Neuronal stem cell (in vitro differentiated cells): ENCODE results near the gene GPATCH2.
"Not testable (repeated sequence)": the region's sequence is repeated elsewhere in the genome, so short reads cannot be mapped to it uniquely, and the experiment has no call there.

Experiments used
- DNase-seq: peaks from one replicate; pipeline ENCODE4 v3.0.0-alpha.2; 2013; ENCODE audit warnings: low spot score
- H2AFZ ChIP-seq: one replicate; pipeline ENCODE4 v1.6.1; 2013; ENCODE audit warnings: mild to moderate bottlenecking, low read length, inconsistent platforms
- H2AK5ac ChIP-seq: 2 replicates; pipeline ENCODE4 v1.6.1; 2013; ENCODE audit warnings: low read depth, mild to moderate bottlenecking, inconsistent platforms, low read length, moderate library complexity, mixed read lengths
- H2BK120ac ChIP-seq: 2 replicates; pipeline ENCODE4 v1.6.1; 2013; ENCODE audit warnings: low read depth, mild to moderate bottlenecking, inconsistent platforms, low read length, moderate library complexity, mixed read lengths
- H2BK12ac ChIP-seq: one replicate; pipeline ENCODE4 v1.6.1; 2013; ENCODE audit warnings: low read length, inconsistent platforms
- H2BK15ac ChIP-seq: 2 replicates; pipeline ENCODE4 v1.6.1; 2013; ENCODE audit warnings: mild to moderate bottlenecking, low read length, inconsistent platforms, mixed read lengths
- H2BK5ac ChIP-seq: one replicate; pipeline ENCODE4 v1.6.1; 2013; ENCODE audit warnings: inconsistent platforms, mild to moderate bottlenecking, low read length, moderate library complexity
- H3K14ac ChIP-seq: one replicate; pipeline ENCODE4 v1.6.1; 2013; ENCODE audit warnings: low read length, inconsistent platforms
- H3K18ac ChIP-seq: 2 replicates; pipeline ENCODE4 v1.6.1; 2013; ENCODE audit warnings: low read length, inconsistent platforms
- H3K23ac ChIP-seq: 2 replicates; pipeline ENCODE4 v1.6.1; 2013; ENCODE audit warnings: low read depth, mild to moderate bottlenecking, mixed read lengths, low read length, inconsistent platforms; ENCODE audit not compliant: poor library complexity
- H3K27ac ChIP-seq: replicated peaks from 3 replicates; pipeline ENCODE4 v1.5.1; 2013; ENCODE audit warnings: low read length, inconsistent platforms
- H3K27me3 ChIP-seq, 3 experiments: 2 replicates each; pipeline ENCODE4 v1.6.1; 2013; ENCODE audit warnings: low read length in 3 of 3, mild to moderate bottlenecking in 2 of 3, inconsistent platforms in 1 of 3, low read depth in 1 of 3, mixed read lengths in 1 of 3, moderate library complexity in 1 of 3; ENCODE audit not compliant: control insufficient read depth in 3 of 3, insufficient read depth in 3 of 3
- H3K36me3 ChIP-seq, 2 donors: replicated peaks in 1 of 2; 2 replicates each; pipeline ENCODE4 v1.6.1; 2013; ENCODE audit warnings: low read length in 2 of 2; ENCODE audit not compliant: control insufficient read depth in 2 of 2, insufficient read depth in 2 of 2
- H3K4ac ChIP-seq: 2 replicates; pipeline ENCODE4 v1.6.1; 2013; ENCODE audit warnings: inconsistent platforms, mild to moderate bottlenecking, low read length, moderate library complexity
- H3K4me1 ChIP-seq, 2 donors: 1 replicate in 1 of 2; 2 replicates in 1 of 2; pipeline ENCODE4 v1.6.1; 2013; ENCODE audit warnings: low read length in 2 of 2, low read depth in 1 of 2; ENCODE audit not compliant: control insufficient read depth in 2 of 2, insufficient read depth in 1 of 2
- H3K4me2 ChIP-seq: one replicate; pipeline ENCODE4 v1.6.1; 2013; ENCODE audit warnings: mild to moderate bottlenecking, low read length, inconsistent platforms; ENCODE audit not compliant: insufficient read depth, poor library complexity, severe bottlenecking
- H3K4me3 ChIP-seq, 2 donors: 2 replicates each; pipeline ENCODE4 v1.5.1; 2013; ENCODE audit warnings: low read length in 2 of 2, mild to moderate bottlenecking in 2 of 2, inconsistent platforms in 1 of 2, moderate library complexity in 1 of 2
- H3K79me1 ChIP-seq: one replicate; pipeline ENCODE4 v1.6.1; 2013; ENCODE audit warnings: low read depth, mild to moderate bottlenecking, inconsistent platforms, low read length, moderate library complexity
- H3K9ac ChIP-seq: one replicate; pipeline ENCODE4 v1.6.1; 2013; ENCODE audit warnings: mild to moderate bottlenecking, low read depth, low read length, inconsistent platforms; ENCODE audit not compliant: poor library complexity
- H3K9me3 ChIP-seq, 2 donors: replicated peaks in 1 of 2; 2 replicates each; pipeline versions ENCODE3 to v1.6.1; 2013; ENCODE audit warnings: low read length in 2 of 2, mild to moderate bottlenecking in 2 of 2, inconsistent platforms in 1 of 2, low read depth in 1 of 2, mixed read lengths in 1 of 2, moderate library complexity in 1 of 2; ENCODE audit not compliant: control insufficient read depth in 2 of 2, insufficient read depth in 1 of 2
- H4K8ac ChIP-seq: one replicate; pipeline ENCODE4 v1.6.1; 2013; ENCODE audit warnings: low read depth, mild to moderate bottlenecking, inconsistent platforms, low read length, moderate library complexity
- H4K91ac ChIP-seq: one replicate; pipeline ENCODE4 v1.6.1; 2013; ENCODE audit warnings: low read length, low read depth, mild to moderate bottlenecking, inconsistent platforms; ENCODE audit not compliant: poor library complexity
- WGBS, 2 donors: extraction: QIAGEN DNeasy Blood & Tissue Kit; methylation state at CpG; one replicate each; pipeline ENCODE4 v1.1.7; 2013; ENCODE audit warnings: missing lambda C conversion rate in 2 of 2, mixed read lengths in 1 of 2; ENCODE audit not compliant: insufficient read length in 2 of 2, insufficient replicate concordance in 1 of 2; ENCODE audit errors: extremely low coverage in 2 of 2; 5-methylcytosine and 5-hydroxymethylcytosine counted together

GPATCH2 gene

DNA sequence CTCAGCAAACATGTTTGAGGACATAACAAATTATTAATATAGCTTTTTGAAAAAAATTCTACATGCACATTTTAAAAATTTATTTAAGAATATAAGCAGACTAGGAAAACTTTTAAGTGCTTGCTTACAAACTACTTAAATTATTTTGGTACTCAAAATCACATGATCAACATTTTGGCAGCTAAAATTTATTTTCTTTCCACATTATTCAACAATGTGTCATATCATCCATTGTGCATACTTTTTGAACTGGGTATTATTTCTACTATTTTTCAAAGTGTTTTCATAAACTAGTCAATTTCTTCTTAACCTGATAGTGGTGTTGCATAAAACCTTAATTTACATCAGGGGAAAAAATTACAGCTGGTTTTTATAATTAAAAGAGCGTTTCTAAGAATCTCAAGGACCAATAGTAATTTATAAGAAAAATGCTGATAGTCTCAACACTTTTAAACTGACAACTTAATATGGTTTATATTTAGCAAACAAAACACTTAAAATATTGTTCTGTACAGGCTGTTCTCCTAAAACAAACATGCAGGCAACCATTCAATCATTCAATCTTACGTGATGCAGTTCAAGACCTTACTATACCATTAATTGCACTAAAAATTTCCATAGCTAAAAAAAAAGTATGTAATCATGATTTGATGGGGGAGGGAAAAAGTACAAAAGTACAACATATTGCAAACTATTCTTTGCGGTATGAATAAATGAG lies 105.0 kb downstream of the GPATCH2 start:
- Histone ChIP-seq H3K9ac (no peak overlapping the region), H3K27me3 (no peaks in the 10 kb centered on the region), H3K36me3 (no peaks in the 10 kb centered on the region), H3K27ac (no peak overlapping the region), H2AK5ac (no peak overlapping the region), H2BK5ac (no peak overlapping the region), H3K9me3 (peaks cover 3 to 22% of the 10 kb centered on the region in 2 donors), H3K23ac (no peak overlapping the region), H3K4me2 (no peak overlapping the region), H3K18ac (no peak overlapping the region), H4K8ac (no peak overlapping the region), H3K4me3 (no peak overlapping the region), H2BK15ac (no peak overlapping the region), H3K14ac (no peak overlapping the region), H4K91ac (no peak overlapping the region), H3K4me1 (no peaks in the 10 kb centered on the region), H3K4ac (no peak overlapping the region), H2BK120ac (no peak overlapping the region), H3K79me1 (no peaks in the 10 kb centered on the region), H2AFZ (no peak overlapping the region), H2BK12ac (no peak overlapping the region)
- DNase-seq = no peak
- WGBS, 2 donors = no CpG with 5 or more reads among the region's 3 CpGs

DNA sequence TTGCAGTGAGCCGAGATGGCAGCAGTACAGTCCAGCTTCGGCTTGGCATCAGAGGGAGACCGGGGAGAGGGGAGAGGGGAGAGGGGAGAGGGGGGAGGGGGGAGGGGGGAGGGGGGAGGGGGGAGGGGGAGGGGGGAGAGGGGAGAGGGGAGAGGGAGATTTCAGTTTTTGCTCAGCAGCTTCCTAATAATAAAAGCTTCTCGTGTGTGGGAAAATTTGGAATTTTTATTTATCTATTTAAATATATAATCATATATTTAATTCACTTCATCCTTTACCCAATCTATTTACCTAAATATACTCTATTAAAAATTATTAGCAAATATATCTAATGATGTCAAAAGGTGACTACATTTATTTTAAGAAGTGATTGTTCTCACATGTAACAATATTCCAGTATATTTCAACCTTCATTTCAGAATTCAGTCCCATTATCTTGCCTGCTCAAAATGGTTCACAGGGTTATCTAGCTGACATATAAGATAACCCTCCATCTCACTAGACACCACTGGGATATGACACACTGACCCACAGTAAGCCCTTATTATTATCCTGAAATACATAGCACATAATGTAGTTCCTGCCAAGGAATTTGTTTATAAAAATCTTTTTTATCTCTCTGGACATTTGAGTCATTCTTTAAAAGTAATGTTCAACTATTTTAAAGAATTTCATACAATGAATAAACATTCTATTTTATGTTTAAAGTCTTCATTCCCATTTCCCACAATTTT lies 105.9 kb downstream of the GPATCH2 start:
- no peaks in the 10 kb centered on the region for H3K79me1 ChIP-seq
- H3K4me2 ChIP-seq = no peak overlapping the region
- H4K91ac ChIP-seq = no peak overlapping the region
- no peak overlapping the region for H3K14ac ChIP-seq
- H3K36me3 ChIP-seq = no peaks in the 10 kb centered on the region
- H2AFZ ChIP-seq = no peak overlapping the region
- H3K18ac ChIP-seq = no peak overlapping the region
- H3K9ac ChIP-seq = no peak overlapping the region
- no CpG with 5 or more reads among the region's 4 CpGs for WGBS, 2 donors
- H3K23ac ChIP-seq = no peak overlapping the region
- no peak overlapping the region for H2BK5ac ChIP-seq
- no peak for DNase-seq
- H3K27me3 ChIP-seq = no peaks in the 10 kb centered on the region
- no peaks in the 10 kb centered on the region for H3K4me1 ChIP-seq
- no peak overlapping the region for H3K27ac ChIP-seq
- H4K8ac ChIP-seq = no peak overlapping the region
- H2BK12ac ChIP-seq = no peak overlapping the region
- H3K4me3 ChIP-seq = no peak overlapping the region
- no peak overlapping the region for H2BK15ac ChIP-seq
- H3K4ac ChIP-seq = no peak overlapping the region
- H2BK120ac ChIP-seq = no peak overlapping the region
- H2AK5ac ChIP-seq = no peak overlapping the region
- peaks cover 3 to 17% of the 10 kb centered on the region in 2 donors for H3K9me3 ChIP-seq

- not testable (repeated sequence) for H2BK15ac ChIP-seq, H3K36me3 ChIP-seq
- no CpG with 5 or more reads among the region's 28 CpGs for WGBS, 2 donors
Observed at GRCh38 chr1:217523921-217524320, 107.0 kb downstream of the GPATCH2 start.

GRCh38 chr1:217522277-217522676 lies 108.6 kb downstream of the GPATCH2 start:
- Histone ChIP-seq H4K8ac (no peak overlapping the region), H3K79me1 (no peaks in the 10 kb centered on the region), H3K9me3 (peaks cover 3 to 8% of the 10 kb centered on the region in 2 donors), H3K36me3 (no peaks in the 10 kb centered on the region), H3K9ac (no peak overlapping the region), H3K4me2 (no peak overlapping the region), H3K18ac (no peak overlapping the region), H2AFZ (no peak overlapping the region), H2BK120ac (no peak overlapping the region), H2BK5ac (no peak overlapping the region), H3K23ac (no peak overlapping the region), H3K27me3 (no peaks in the 10 kb centered on the region), H2BK12ac (no peak overlapping the region), H3K14ac (no peak overlapping the region), H2BK15ac (no peak overlapping the region), H3K4ac (no peak overlapping the region), H4K91ac (no peak overlapping the region), H2AK5ac (no peak overlapping the region), H3K4me1 (no peaks in the 10 kb centered on the region), H3K4me3 (no peak overlapping the region), H3K27ac (no peak overlapping the region)
- WGBS, 2 donors = no CpG with 5 or more reads among the region's 3 CpGs
- DNase-seq = no peak

More at GRCh38 chr1:217523921-217524320, 107.0 kb downstream of the GPATCH2 start:
- H3K23ac ChIP-seq, H3K4ac ChIP-seq, H2AFZ ChIP-seq, H3K9ac ChIP-seq, H2AK5ac ChIP-seq, H3K4me3 ChIP-seq, H2BK12ac ChIP-seq, H3K18ac ChIP-seq, H3K14ac ChIP-seq, H3K4me2 ChIP-seq, H3K4me1 ChIP-seq, H3K27me3 ChIP-seq, DNase-seq, H3K27ac ChIP-seq, H4K8ac ChIP-seq, H2BK120ac ChIP-seq, H2BK5ac ChIP-seq, H4K91ac ChIP-seq, H3K79me1 ChIP-seq: not testable (repeated sequence)
- peaks cover 3 to 17% of the 10 kb centered on the region in 2 donors for H3K9me3 ChIP-seq
